Ascending aorta (tissue), 2 donors: ENCODE measurements around the gene RNF152. TPM values are rescaled to one million over a fixed set of nuclear protein-coding genes. Genes with fewer than 3 reads are reported as not detected.

Experiments
- DNase-seq, 2 donors: peaks; one replicate each; pipeline ENCODE4 v3.0.0-alpha.2; 2019; ENCODE audit warnings: low spot score in 2 of 2
- H3K27ac ChIP-seq, 2 donors: fragments of 200-600 bp; sonication (generic); one replicate each; pipeline ENCODE4 v1.5.1; 2016 to 2017; ENCODE audit warnings: mild to moderate bottlenecking in 1 of 2
- H3K27me3 ChIP-seq: fragments of 200-600 bp; sonication (generic); one replicate; pipeline ENCODE4 v1.5.1; 2017
- H3K36me3 ChIP-seq, 2 donors: fragments of 200-600 bp; sonication (generic); one replicate each; pipeline ENCODE4 v1.5.1; 2016
- H3K4me1 ChIP-seq, 2 donors: fragments of 200-600 bp; sonication (generic); one replicate each; pipeline ENCODE4 v1.5.1; 2016 to 2017; ENCODE audit warnings: mild to moderate bottlenecking in 1 of 2
- H3K4me3 ChIP-seq, 2 donors: fragments of 200-600 bp; sonication (generic); one replicate each; pipeline ENCODE4 v1.5.1; 2016 to 2017; ENCODE audit warnings: mild to moderate bottlenecking in 1 of 2
- H3K9me3 ChIP-seq, 2 donors: fragments of 200-600 bp; sonication (generic); one replicate each; pipeline ENCODE4 v1.5.1; 2016
- CTCF ChIP-seq, 3 experiments: fragments of 200-600 bp in 2 of 3; fragments of 450-650 bp in 1 of 3; sonication (generic) in 2 of 3; IDR thresholded peaks; one replicate each; pipeline ENCODE4 v1.5.1; 2016 to 2019; ENCODE audit warnings: antibody characterized with exemption in 3 of 3, mild to moderate bottlenecking in 1 of 3, moderate library complexity in 1 of 3
- intact Hi-C: fragments of 100-400 bp; cut with DNase I; formaldehyde crosslinking; loops from one replicate; pipeline ENCODE4 v1.15.1; 2023
- total RNA-seq: library from RNA; depleted of rRNA; stranded (reverse); fragments of >200 nt; gene quantifications from one replicate; pipeline ENCODE4 v1.1.0, GENCODE V29; 2016

RNF152 gene
- total RNA-seq, 1 donor from 2014 or later = 9.6 TPM

- TF ChIP-seq CTCF (IDR thresholded peaks at IDR 0.05) = no peak
- DNase-seq = no peak
- Histone ChIP-seq H3K36me3 (no peaks in the 10 kb centered on the region), H3K27me3 (no peaks in the 10 kb centered on the region), H3K4me3 (no peak overlapping the region), H3K9me3 (no peaks in the 10 kb centered on the region), H3K4me1 (peaks cover 0 to 9% of the 10 kb centered on the region in 2 donors), H3K27ac (no peak overlapping the region)
- intact Hi-C loops = loop anchor here (1.0 kb wide), 1 partner anchor 349 kb away; no protein-coding TSS in a partner anchor
Measured at GRCh38 chr18:61900504-61901281, 7.9 kb upstream of the RNF152 start.

GRCh38 chr18:61898640-61899101 lies 5.9 kb upstream of the RNF152 start:
- TF ChIP-seq CTCF (IDR thresholded peaks at IDR 0.05) = no peak
- Histone ChIP-seq H3K4me1 (peaks cover 0 to 9% of the 10 kb centered on the region in 2 donors), H3K4me3 (no peak overlapping the region), H3K27me3 (no peaks in the 10 kb centered on the region), H3K9me3 (no peaks in the 10 kb centered on the region), H3K27ac (no peak overlapping the region), H3K36me3 (no peaks in the 10 kb centered on the region)
- DNase-seq = no peak
- intact Hi-C loops = loop anchor here (5.0 kb wide), 1 partner anchor 94 kb away; no protein-coding TSS in a partner anchor

GRCh38 chr18:61896757-61897156 lies 4.0 kb upstream of the RNF152 start:
- TF ChIP-seq CTCF (IDR thresholded peaks at IDR 0.05) = no peak
- peaks cover 0 to 9% of the 10 kb centered on the region in 2 donors for H3K4me1 ChIP-seq
- H3K36me3 ChIP-seq = no peaks in the 10 kb centered on the region
- no peak overlapping the region for H3K4me3 ChIP-seq
- intact Hi-C loops = loop anchor here (5.0 kb wide), 1 partner anchor 96 kb away; no protein-coding TSS in a partner anchor
- peak overlapping the region; percentile 27 to 53 for H3K27ac ChIP-seq
- H3K27me3 ChIP-seq = no peaks in the 10 kb centered on the region
- no peaks in the 10 kb centered on the region for H3K9me3 ChIP-seq
- peak in 1 of 2 donors; percentile 67 for DNase-seq

- H3K27ac ChIP-seq = no peak overlapping the region
- no peak for DNase-seq
- no peak overlapping the region for H3K4me3 ChIP-seq
- H3K27me3 ChIP-seq = no peaks in the 10 kb centered on the region
- no peak for TF ChIP-seq CTCF (IDR thresholded peaks at IDR 0.05)
- peaks cover 0 to 9% of the 10 kb centered on the region in 2 donors for H3K4me1 ChIP-seq
- intact Hi-C loops = loop anchor here (5.0 kb wide), 1 partner anchor 96 kb away; no protein-coding TSS in a partner anchor
- H3K36me3 ChIP-seq = no peaks in the 10 kb centered on the region
- H3K9me3 ChIP-seq = no peaks in the 10 kb centered on the region
Measured at GRCh38 chr18:61896118-61896517, 3.3 kb upstream of the RNF152 start.

- Histone ChIP-seq H3K9me3 (no peaks in the 10 kb centered on the region), H3K27ac (peak overlapping the region; percentile 80 to 84), H3K4me1 (peaks cover 0 to 9% of the 10 kb centered on the region in 2 donors), H3K36me3 (no peaks in the 10 kb centered on the region), H3K27me3 (no peaks in the 10 kb centered on the region), H3K4me3 (peak overlapping the region; percentile 93 to 95)
- TF ChIP-seq CTCF (IDR thresholded peaks at IDR 0.05) = no peak
- intact Hi-C loops = loop anchor here (1.0 to 5.0 kb wide), 6 partner anchors 54 to 312 kb away; partner anchors contain the start of genes PIGN and RELCH
- DNase-seq = no peak
Measured at GRCh38 chr18:61894751-61895524, 2.1 kb upstream of the RNF152 start.
